ENCODE results near the gene RILPL2.
"Not testable (repeated sequence)": the region's sequence is repeated elsewhere in the genome, so short reads cannot be mapped to it uniquely, and the experiment has no call there.

The RILPL2 gene

GRCh38 chr12:123421314-123421713 is 15.2 kb downstream of the RILPL2 start:
- H3K4me3 ChIP-seq (replicated peaks; ENCODE audit: low read depth, low read length), result no peak overlapping the region
- DNase-seq (ENCODE audit: extremely low read depth, low read depth), result no peak
- TF ChIP-seq CTCF (IDR thresholded peaks at IDR 0.05; ENCODE audit: low read depth, low read length, missing control alignments), result no peak

- DNase-seq (ENCODE audit: extremely low read depth, low read depth), result no peak
- H3K4me3 ChIP-seq (replicated peaks; ENCODE audit: low read depth, low read length), result no peak overlapping the region
- no peak for TF ChIP-seq CTCF (IDR thresholded peaks at IDR 0.05; ENCODE audit: low read depth, low read length, missing control alignments)
Observed at GRCh38 chr12:123410041-123410412, 26.5 kb downstream of the RILPL2 start.

GRCh38 chr12:123409284-123410040 is 27.0 kb downstream of the RILPL2 start:
- not testable (repeated sequence) for H3K4me3 ChIP-seq (replicated peaks; ENCODE audit: low read depth, low read length)

GRCh38 chr12:123408619-123409018 is 27.9 kb downstream of the RILPL2 start:
- DNase-seq (ENCODE audit: extremely low read depth, low read depth); H3K4me3 ChIP-seq (replicated peaks; ENCODE audit: low read depth, low read length): not testable (repeated sequence)

More at GRCh38 chr12:123409284-123410040, 27.0 kb downstream of the RILPL2 start:
- not testable (repeated sequence) for DNase-seq (ENCODE audit: extremely low read depth, low read depth)

GRCh38 chr12:123407934-123408333 is 28.6 kb downstream of the RILPL2 start:
- DNase-seq (ENCODE audit: extremely low read depth, low read depth); H3K4me3 ChIP-seq (replicated peaks; ENCODE audit: low read depth, low read length): not testable (repeated sequence)

- DNase-seq (ENCODE audit: extremely low read depth, low read depth); H3K4me3 ChIP-seq (replicated peaks; ENCODE audit: low read depth, low read length): not testable (repeated sequence)
Observed at GRCh38 chr12:123407269-123407668, 29.2 kb downstream of the RILPL2 start.

- DNase-seq (ENCODE audit: extremely low read depth, low read depth), result no peak
- no peak overlapping the region for H3K4me3 ChIP-seq (replicated peaks; ENCODE audit: low read depth, low read length)
- TF ChIP-seq CTCF (IDR thresholded peaks at IDR 0.05; ENCODE audit: low read depth, low read length, missing control alignments), result no peak
Observed at GRCh38 chr12:123404581-123404980, 31.9 kb downstream of the RILPL2 start.

- DNase-seq (ENCODE audit: extremely low read depth, low read depth), result no peak
- no peak overlapping the region for H3K4me3 ChIP-seq (replicated peaks; ENCODE audit: low read depth, low read length)
- no peak for TF ChIP-seq CTCF (IDR thresholded peaks at IDR 0.05; ENCODE audit: low read depth, low read length, missing control alignments)
Observed at GRCh38 chr12:123401753-123402683, 34.5 kb downstream of the RILPL2 start.

- no peak for TF ChIP-seq CTCF (IDR thresholded peaks at IDR 0.05; ENCODE audit: low read depth, low read length, missing control alignments)
- no peak for DNase-seq (ENCODE audit: extremely low read depth, low read depth)
- no peak overlapping the region for H3K4me3 ChIP-seq (replicated peaks; ENCODE audit: low read depth, low read length)
Observed at GRCh38 chr12:123399255-123399617, 37.2 kb downstream of the RILPL2 start.
